ENCODE results near the gene FBXO2. TPM values are rescaled to one million over a fixed set of nuclear protein-coding genes. Genes with fewer than 3 reads are reported as not detected.

The FBXO2 gene
- polyA plus RNA-seq, 4 donors = 5.7 to 128 (median 45.3) TPM

DNA sequence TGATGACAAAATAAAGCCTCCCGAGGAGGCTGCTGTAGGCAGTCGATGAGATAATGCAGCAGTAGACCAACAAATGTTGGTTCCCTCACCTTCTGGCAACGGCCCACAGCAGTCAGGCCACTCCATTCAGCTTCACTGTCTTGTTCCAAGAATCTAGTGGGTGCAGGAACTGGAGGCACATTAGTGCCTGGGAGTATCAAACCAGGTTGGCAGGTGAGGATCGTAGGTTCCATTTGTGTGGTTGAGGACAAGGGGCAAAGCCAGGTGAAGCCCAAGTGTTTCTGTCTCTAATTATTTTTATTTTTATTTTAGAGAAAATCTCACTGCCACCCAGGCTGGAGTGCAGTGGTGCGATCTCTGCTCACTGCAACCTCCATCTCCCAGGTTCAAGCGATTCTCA is 13.3 kb downstream of the FBXO2 start:
- Histone ChIP-seq H3K9me3 (ENCODE audit: control insufficient read depth in 2 of 2, insufficient read depth in 1 of 2, low read depth in 1 of 2, low read length in 1 of 2) (no peaks in the 10 kb centered on the region), H3K27ac (ENCODE audit: low read depth in 1 of 3, low read length in 2 of 3) (no peak overlapping the region), H3K4me3 (ENCODE audit: low read depth in 1 of 3, low read length in 3 of 3) (no peak overlapping the region), H3K27me3 (ENCODE audit: control insufficient read depth in 3 of 3, insufficient read depth in 3 of 3, low read length in 3 of 3) (peaks cover 0 to 5% (median 3%) of the 10 kb centered on the region in 3 donors), H3K4me1 (ENCODE audit: control insufficient read depth in 3 of 3, insufficient read depth in 2 of 3, low read depth in 1 of 3, low read length in 2 of 3) (no peaks in the 10 kb centered on the region), H3K36me3 (ENCODE audit: control insufficient read depth in 3 of 3, insufficient read depth in 2 of 3, low read depth in 1 of 3, low read length in 3 of 3) (peaks cover 0 to 3% (median 0%) of the 10 kb centered on the region in 3 donors)
- WGBS, 3 donors = 60 to 67% (median 62%) methylated on average over 6 of the region's 6 CpGs
- FAIRE-seq (no peak), DNase-seq (no peak)

DNA sequence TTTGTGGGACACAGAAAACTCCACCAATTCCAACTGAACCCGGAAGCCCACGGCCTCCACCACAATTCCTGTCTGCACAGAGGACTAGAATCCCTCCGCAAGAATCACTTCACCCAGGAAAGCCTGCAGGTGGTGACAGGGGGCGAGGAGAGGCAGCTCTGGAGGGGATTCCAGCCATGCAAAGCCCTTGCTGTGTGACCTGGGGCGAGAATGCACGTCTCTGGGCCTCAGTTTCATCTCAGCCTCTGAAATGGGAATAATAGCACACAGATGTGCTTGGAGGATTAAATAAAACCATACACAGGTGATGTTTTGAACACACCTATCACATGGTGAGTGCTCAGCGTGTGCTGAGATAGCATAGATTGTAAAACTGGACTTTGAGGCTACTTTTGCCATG is 14.1 kb downstream of the FBXO2 start:
- no peak overlapping the region for H3K4me3 ChIP-seq (ENCODE audit: low read depth in 1 of 3, low read length in 3 of 3)
- 51 to 67% (median 59%) methylated on average over 7 of the region's 7 CpGs for WGBS, 3 donors
- H3K9me3 ChIP-seq (ENCODE audit: control insufficient read depth in 2 of 2, insufficient read depth in 1 of 2, low read depth in 1 of 2, low read length in 1 of 2) = no peaks in the 10 kb centered on the region
- no peaks in the 10 kb centered on the region for H3K36me3 ChIP-seq (ENCODE audit: control insufficient read depth in 3 of 3, insufficient read depth in 2 of 3, low read depth in 1 of 3, low read length in 3 of 3)
- peaks cover 0 to 6% (median 3%) of the 10 kb centered on the region in 3 donors for H3K27me3 ChIP-seq (ENCODE audit: control insufficient read depth in 3 of 3, insufficient read depth in 3 of 3, low read length in 3 of 3)
- no peaks in the 10 kb centered on the region for H3K4me1 ChIP-seq (ENCODE audit: control insufficient read depth in 3 of 3, insufficient read depth in 2 of 3, low read depth in 1 of 3, low read length in 2 of 3)
- no peak for FAIRE-seq
- DNase-seq = no peak
- no peak overlapping the region for H3K27ac ChIP-seq (ENCODE audit: low read depth in 1 of 3, low read length in 2 of 3)

DNA sequence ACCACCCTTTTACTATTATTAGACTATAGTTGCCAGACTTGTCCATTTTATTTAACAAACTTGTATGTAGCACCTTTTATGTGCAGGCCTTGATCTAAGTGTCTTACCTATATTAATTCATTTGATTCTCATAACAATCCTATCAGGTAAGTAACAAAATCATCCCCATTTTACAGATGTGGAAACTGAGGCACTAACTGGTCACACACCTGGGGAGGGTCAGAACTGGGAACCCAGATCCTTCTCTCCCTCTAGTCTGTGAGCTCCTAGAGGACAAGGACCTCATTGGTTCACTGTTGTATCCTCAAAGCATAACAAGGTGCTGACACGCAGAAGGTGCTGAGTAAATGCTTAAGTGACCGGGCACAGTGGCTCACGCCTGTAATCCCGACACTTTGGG is 14.9 kb downstream of the FBXO2 start:
- no peak for FAIRE-seq
- H3K4me3 ChIP-seq (ENCODE audit: low read depth in 1 of 3, low read length in 3 of 3) = no peak overlapping the region
- H3K27ac ChIP-seq (ENCODE audit: low read depth in 1 of 3, low read length in 2 of 3) = no peak overlapping the region
- 84 to 90% (median 88%) methylated on average over 4 of the region's 4 CpGs for WGBS, 3 donors
- H3K27me3 ChIP-seq (ENCODE audit: control insufficient read depth in 3 of 3, insufficient read depth in 3 of 3, low read length in 3 of 3) = peaks cover 0 to 6% (median 3%) of the 10 kb centered on the region in 3 donors
- H3K4me1 ChIP-seq (ENCODE audit: control insufficient read depth in 3 of 3, insufficient read depth in 2 of 3, low read depth in 1 of 3, low read length in 2 of 3) = no peaks in the 10 kb centered on the region
- DNase-seq = no peak
- no peaks in the 10 kb centered on the region for H3K9me3 ChIP-seq (ENCODE audit: control insufficient read depth in 2 of 2, insufficient read depth in 1 of 2, low read depth in 1 of 2, low read length in 1 of 2)
- no peaks in the 10 kb centered on the region for H3K36me3 ChIP-seq (ENCODE audit: control insufficient read depth in 3 of 3, insufficient read depth in 2 of 3, low read depth in 1 of 3, low read length in 3 of 3)

DNA sequence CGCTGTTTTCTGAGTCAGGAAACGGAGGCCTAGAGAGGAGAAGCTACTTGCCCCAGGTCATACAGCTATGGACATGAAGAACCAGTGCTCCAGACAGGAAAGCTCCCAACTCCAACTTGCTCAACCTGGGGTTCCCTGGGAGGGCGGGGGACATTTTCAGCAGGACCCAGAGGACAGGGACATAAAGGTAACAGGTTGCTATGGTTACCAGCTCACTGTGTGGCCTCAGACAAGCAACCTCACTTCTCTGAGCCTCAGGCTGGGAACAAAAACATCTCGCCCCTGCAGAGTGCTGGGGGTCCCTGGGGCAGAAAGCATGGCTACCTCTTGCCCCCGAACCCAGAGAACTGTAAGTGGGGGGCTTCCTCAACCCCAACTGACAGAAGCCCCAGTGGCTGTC is 16.1 kb downstream of the FBXO2 start:
- H3K4me3 ChIP-seq (ENCODE audit: low read depth in 1 of 3, low read length in 3 of 3) = no peak overlapping the region
- no peak for DNase-seq
- peaks cover 0 to 6% (median 3%) of the 10 kb centered on the region in 3 donors for H3K27me3 ChIP-seq (ENCODE audit: control insufficient read depth in 3 of 3, insufficient read depth in 3 of 3, low read length in 3 of 3)
- H3K27ac ChIP-seq (ENCODE audit: low read depth in 1 of 3, low read length in 2 of 3) = no peak overlapping the region
- no peaks in the 10 kb centered on the region for H3K9me3 ChIP-seq (ENCODE audit: control insufficient read depth in 2 of 2, insufficient read depth in 1 of 2, low read depth in 1 of 2, low read length in 1 of 2)
- no peaks in the 10 kb centered on the region for H3K36me3 ChIP-seq (ENCODE audit: control insufficient read depth in 3 of 3, insufficient read depth in 2 of 3, low read depth in 1 of 3, low read length in 3 of 3)
- no peaks in the 10 kb centered on the region for H3K4me1 ChIP-seq (ENCODE audit: control insufficient read depth in 3 of 3, insufficient read depth in 2 of 3, low read depth in 1 of 3, low read length in 2 of 3)
- no peak for FAIRE-seq
- 41 to 50% (median 45%) methylated on average over 5 of the region's 5 CpGs for WGBS, 3 donors

DNA sequence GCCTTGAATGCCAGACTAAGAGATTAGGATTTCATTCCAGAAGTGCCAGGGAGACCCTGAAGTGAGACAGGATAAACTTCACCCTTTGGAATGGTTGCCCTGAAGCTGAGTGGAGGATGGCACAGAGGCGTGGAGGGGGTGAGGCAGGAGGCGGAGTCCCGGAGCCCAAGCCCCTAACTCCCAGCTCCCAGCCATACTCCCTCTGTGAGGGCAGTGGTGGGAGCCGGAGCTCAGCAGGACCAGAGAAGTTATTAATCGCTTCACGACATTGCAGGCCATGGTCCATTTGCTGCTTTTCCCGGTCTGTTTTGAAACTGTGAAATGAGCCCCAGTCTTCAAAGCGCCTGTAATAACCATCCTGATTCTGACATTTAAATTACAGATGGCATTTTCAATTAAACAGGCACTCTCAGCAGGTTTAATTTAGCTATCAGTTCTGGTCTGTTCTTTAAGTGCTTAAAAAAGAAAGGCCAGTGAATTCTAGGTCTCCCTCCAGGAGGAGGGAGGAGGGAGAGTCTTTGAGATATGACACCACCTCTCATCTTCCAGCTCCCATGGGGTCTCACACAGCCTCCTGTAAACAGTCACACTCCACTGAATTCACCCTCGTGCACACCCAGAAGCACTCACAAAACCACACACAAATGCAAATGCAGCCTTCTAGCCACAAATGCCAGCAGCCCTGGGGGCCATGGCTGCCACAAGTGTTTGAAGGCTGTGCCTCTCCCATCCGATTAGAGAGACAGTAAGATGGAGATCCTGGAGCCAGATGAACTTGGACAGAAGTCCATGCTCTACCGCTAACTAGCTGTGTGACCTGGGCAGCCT is 19.6 kb downstream of the FBXO2 start:
- FAIRE-seq (no peak), DNase-seq (no peak)
- Histone ChIP-seq H3K4me1 (ENCODE audit: control insufficient read depth in 3 of 3, insufficient read depth in 2 of 3, low read depth in 1 of 3, low read length in 2 of 3) (no peaks in the 10 kb centered on the region), H3K27ac (ENCODE audit: low read depth in 1 of 3, low read length in 2 of 3) (no peak overlapping the region), H3K9me3 (ENCODE audit: control insufficient read depth in 2 of 2, insufficient read depth in 1 of 2, low read depth in 1 of 2, low read length in 1 of 2) (no peaks in the 10 kb centered on the region), H3K4me3 (ENCODE audit: low read depth in 1 of 3, low read length in 3 of 3) (no peak overlapping the region), H3K27me3 (ENCODE audit: control insufficient read depth in 3 of 3, insufficient read depth in 3 of 3, low read length in 3 of 3) (peaks cover 0 to 12% (median 0%) of the 10 kb centered on the region in 3 donors), H3K36me3 (ENCODE audit: control insufficient read depth in 3 of 3, insufficient read depth in 2 of 3, low read depth in 1 of 3, low read length in 3 of 3) (no peaks in the 10 kb centered on the region)
- 68 to 77% (median 69%) methylated on average over 11 of the region's 11 CpGs for WGBS, 3 donors

DNA sequence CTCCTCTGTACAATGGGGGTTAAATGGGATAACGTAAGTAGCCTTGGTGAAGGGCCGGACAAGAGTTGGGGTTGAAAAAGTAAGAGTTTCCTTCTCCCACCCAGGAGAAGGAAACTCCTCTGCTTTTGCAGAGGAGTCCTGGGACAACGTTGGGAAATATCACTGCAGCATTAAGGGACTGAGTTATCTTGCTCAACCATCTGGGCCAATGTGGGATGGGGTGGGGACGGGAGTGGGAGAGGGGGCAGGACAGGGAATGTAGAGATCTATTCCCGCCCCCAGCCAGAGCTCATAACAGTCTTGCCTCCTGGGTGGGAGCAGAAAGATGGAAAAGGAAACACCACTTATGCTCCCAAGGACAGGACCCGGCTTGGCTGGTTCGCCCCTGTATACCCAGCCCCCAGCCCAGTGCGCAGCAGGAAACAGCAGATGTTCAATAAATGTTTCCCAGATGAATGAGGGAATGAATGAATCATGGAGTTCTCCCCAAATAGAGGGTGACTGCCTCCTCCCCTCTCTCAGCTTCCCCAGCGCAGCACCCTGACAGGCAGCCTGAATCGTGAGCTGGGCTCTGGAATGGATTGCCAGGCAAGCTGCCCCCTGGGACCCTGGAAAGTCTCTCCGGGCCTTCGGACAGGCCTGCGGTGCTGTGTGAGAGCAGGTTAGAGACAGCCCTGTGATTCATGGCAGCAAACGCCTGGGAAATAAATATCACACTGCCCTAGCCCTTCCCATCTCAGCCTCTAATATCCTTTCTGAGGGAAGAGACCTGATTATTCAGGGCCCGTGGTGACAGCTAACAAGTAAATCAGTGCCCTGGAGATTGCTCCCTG is 24.8 kb downstream of the FBXO2 start:
- WGBS, 3 donors = 41 to 68% (median 63%) methylated on average over 15 of the region's 15 CpGs
- no peak overlapping the region for H3K27ac ChIP-seq (ENCODE audit: low read depth in 1 of 3, low read length in 2 of 3)
- H3K27me3 ChIP-seq (ENCODE audit: control insufficient read depth in 3 of 3, insufficient read depth in 3 of 3, low read length in 3 of 3) = peaks cover 0 to 6% (median 6%) of the 10 kb centered on the region in 3 donors

DNA sequence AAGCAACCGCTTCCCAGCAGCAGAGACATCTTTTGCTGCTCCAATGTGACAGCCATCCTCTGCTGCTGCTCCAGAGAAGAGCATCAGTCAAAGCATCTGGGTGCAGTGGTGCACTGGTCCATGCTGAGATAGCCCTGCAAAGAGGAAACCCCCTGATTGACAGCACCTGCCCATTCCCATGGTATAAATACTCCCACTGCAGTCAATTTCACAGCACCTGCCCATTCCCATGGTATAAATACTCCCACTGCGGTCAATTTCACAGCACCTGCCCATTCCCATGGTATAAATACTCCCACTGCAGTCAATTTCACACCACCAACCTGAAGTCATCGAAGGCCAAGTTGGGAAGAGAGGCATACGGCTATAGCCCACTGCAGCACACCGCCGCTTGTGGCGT is 25.5 kb downstream of the FBXO2 start:
- H3K27me3 ChIP-seq (ENCODE audit: control insufficient read depth in 3 of 3, insufficient read depth in 3 of 3, low read length in 3 of 3) = peaks cover 0 to 6% (median 6%) of the 10 kb centered on the region in 3 donors
- H3K27ac ChIP-seq (ENCODE audit: low read depth in 1 of 3, low read length in 2 of 3) = no peak overlapping the region
- FAIRE-seq = no peak
- no peaks in the 10 kb centered on the region for H3K36me3 ChIP-seq (ENCODE audit: control insufficient read depth in 3 of 3, insufficient read depth in 2 of 3, low read depth in 1 of 3, low read length in 3 of 3)
- H3K4me3 ChIP-seq (ENCODE audit: low read depth in 1 of 3, low read length in 3 of 3) = no peak overlapping the region
- DNase-seq = no peak
- no peaks in the 10 kb centered on the region for H3K4me1 ChIP-seq (ENCODE audit: control insufficient read depth in 3 of 3, insufficient read depth in 2 of 3, low read depth in 1 of 3, low read length in 2 of 3)
- WGBS, 3 donors = 91 to 94% (median 93%) methylated on average over 7 of the region's 7 CpGs
- H3K9me3 ChIP-seq (ENCODE audit: control insufficient read depth in 2 of 2, insufficient read depth in 1 of 2, low read depth in 1 of 2, low read length in 1 of 2) = no peaks in the 10 kb centered on the region

More for the DNA sequence above, 24.8 kb downstream of the FBXO2 start:
- DNase-seq = no peak
- no peak for FAIRE-seq
- Histone ChIP-seq H3K4me3 (ENCODE audit: low read depth in 1 of 3, low read length in 3 of 3) (no peak overlapping the region), H3K36me3 (ENCODE audit: control insufficient read depth in 3 of 3, insufficient read depth in 2 of 3, low read depth in 1 of 3, low read length in 3 of 3) (no peaks in the 10 kb centered on the region), H3K4me1 (ENCODE audit: control insufficient read depth in 3 of 3, insufficient read depth in 2 of 3, low read depth in 1 of 3, low read length in 2 of 3) (no peaks in the 10 kb centered on the region), H3K9me3 (ENCODE audit: control insufficient read depth in 2 of 2, insufficient read depth in 1 of 2, low read depth in 1 of 2, low read length in 1 of 2) (no peaks in the 10 kb centered on the region)

DNA sequence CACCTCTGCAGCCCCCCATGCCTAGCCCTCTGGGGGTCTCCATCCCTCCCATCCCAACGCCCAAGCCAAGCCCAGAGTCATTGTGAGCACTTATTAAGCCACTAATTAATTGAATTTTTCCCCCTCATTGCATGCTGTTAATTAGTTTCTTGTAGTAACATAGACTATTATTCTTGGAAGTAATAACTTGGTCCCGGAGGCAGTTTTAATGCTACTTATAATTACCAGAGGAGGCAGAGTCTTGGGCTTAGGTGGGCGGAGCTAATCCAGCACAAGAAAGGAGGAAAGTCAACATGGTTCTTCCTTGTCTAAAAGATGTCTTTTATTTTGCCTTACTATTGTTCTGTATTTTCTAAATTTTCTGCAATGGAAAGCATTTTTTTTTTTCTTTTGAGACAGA is 27.7 kb downstream of the FBXO2 start:
- Histone ChIP-seq H3K9me3 (ENCODE audit: control insufficient read depth in 2 of 2, insufficient read depth in 1 of 2, low read depth in 1 of 2, low read length in 1 of 2) (no peaks in the 10 kb centered on the region), H3K36me3 (ENCODE audit: control insufficient read depth in 3 of 3, insufficient read depth in 2 of 3, low read depth in 1 of 3, low read length in 3 of 3) (no peaks in the 10 kb centered on the region), H3K4me1 (ENCODE audit: control insufficient read depth in 3 of 3, insufficient read depth in 2 of 3, low read depth in 1 of 3, low read length in 2 of 3) (no peaks in the 10 kb centered on the region), H3K27me3 (ENCODE audit: control insufficient read depth in 3 of 3, insufficient read depth in 3 of 3, low read length in 3 of 3) (peaks cover 0 to 6% (median 6%) of the 10 kb centered on the region in 3 donors), H3K27ac (ENCODE audit: low read depth in 1 of 3, low read length in 2 of 3) (no peak overlapping the region), H3K4me3 (ENCODE audit: low read depth in 1 of 3, low read length in 3 of 3) (no peak overlapping the region)
- FAIRE-seq = no peak
- DNase-seq = no peak
- 56 to 64% (median 61%) methylated on average over 3 of the region's 3 CpGs for WGBS, 3 donors

Measured in small intestine (tissue), 7 donors.